ENCODE data around the gene MB21D2.

MB21D2 gene

DNA sequence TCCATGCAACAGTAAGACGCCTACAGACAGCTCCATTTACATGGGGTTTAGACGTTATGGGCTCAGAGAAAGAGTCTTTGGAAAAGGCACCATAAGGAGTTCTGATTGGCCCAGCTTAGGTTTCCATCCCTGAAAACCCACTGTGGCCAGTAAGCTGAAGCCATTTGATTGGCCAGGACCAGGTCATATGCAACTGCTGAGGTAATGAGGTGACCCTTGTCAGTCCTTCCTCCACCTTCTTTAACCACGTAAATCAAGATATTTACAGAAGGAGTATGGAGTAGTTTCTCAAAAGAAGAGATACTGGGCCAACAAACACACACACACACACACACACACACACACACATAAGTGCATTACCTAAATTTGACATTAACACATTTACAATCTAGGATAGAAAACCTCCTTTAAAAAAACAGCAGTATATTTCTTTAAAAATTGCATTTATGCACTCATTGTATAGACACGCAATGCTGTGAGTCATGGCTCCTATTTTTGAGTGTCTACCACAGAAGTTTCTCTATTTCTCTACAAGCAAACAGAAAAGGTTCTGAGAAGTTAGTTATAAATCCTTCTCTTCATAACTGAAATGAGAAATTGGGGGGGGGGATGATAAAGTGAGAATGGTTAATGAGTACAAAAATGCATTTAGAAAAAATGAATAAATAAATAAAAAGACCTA lies 16.3 kb upstream of the MB21D2 start:
- in situ Hi-C loops (cut with HindIII; ENCODE audit: low pct_ligation_motif_present, low sequenced_read_pairs), result no loop called here
- no peak overlapping the region for H3K4me3 ChIP-seq (ENCODE audit: low read depth, low read length)
- H3K36me3 ChIP-seq (replicated peaks), result no peaks in the 10 kb centered on the region
- peak overlapping the region; percentile 37 for H3K27ac ChIP-seq
- TF ChIP-seq, protein P1, sequence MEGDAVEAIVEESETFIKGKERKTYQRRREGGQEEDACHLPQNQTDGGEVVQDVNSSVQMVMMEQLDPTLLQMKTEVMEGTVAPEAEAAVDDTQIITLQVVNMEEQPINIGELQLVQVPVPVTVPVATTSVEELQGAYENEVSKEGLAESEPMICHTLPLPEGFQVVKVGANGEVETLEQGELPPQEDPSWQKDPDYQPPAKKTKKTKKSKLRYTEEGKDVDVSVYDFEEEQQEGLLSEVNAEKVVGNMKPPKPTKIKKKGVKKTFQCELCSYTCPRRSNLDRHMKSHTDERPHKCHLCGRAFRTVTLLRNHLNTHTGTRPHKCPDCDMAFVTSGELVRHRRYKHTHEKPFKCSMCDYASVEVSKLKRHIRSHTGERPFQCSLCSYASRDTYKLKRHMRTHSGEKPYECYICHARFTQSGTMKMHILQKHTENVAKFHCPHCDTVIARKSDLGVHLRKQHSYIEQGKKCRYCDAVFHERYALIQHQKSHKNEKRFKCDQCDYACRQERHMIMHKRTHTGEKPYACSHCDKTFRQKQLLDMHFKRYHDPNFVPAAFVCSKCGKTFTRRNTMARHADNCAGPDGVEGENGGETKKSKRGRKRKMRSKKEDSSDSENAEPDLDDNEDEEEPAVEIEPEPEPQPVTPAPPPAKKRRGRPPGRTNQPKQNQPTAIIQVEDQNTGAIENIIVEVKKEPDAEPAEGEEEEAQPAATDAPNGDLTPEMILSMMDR (IDR thresholded peaks at IDR 0.05; ENCODE audit: low read depth, low read length, missing control alignments), result no peak
- DNase-seq, result peak; percentile 56
- no peaks in the 10 kb centered on the region for H3K27me3 ChIP-seq (replicated peaks)

- in situ Hi-C loops (cut with HindIII; ENCODE audit: low pct_ligation_motif_present, low sequenced_read_pairs), result no loop called here
- no peak for DNase-seq
- TF ChIP-seq, protein P1 (IDR thresholded peaks at IDR 0.05; ENCODE audit: low read depth, low read length, missing control alignments), result no peak
- Histone ChIP-seq H3K36me3 (replicated peaks) (no peaks in the 10 kb centered on the region), H3K4me3 (ENCODE audit: low read depth, low read length) (no peak overlapping the region), H3K27ac (no peak overlapping the region), H3K27me3 (replicated peaks) (no peaks in the 10 kb centered on the region)
Observed at GRCh38 chr3:192933259-192933658, 15.6 kb upstream of the MB21D2 start.

DNA sequence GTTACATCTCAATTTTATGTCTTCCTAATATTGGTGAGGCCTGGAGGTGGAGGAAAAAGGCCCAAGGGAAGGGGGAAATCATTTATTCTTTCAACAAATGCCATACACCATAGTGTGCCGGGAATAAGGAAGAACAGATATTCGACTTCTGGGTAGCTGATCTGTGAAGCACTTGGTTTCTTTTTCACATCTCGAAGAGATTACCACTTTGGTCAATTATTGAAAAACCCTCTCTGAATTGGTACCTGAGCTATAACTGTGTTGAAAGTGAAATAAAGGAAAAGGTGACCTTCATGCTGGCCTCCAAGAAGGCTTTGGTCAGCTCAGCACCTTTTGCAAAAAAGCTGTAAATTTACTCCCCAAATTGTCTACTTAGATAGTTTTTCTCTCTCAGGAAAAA lies 14.2 kb upstream of the MB21D2 start:
- TF ChIP-seq, protein P1 (IDR thresholded peaks at IDR 0.05; ENCODE audit: low read depth, low read length, missing control alignments), result no peak
- no peaks in the 10 kb centered on the region for H3K27me3 ChIP-seq (replicated peaks)
- no peak for DNase-seq
- no peak overlapping the region for H3K4me3 ChIP-seq (ENCODE audit: low read depth, low read length)
- H3K27ac ChIP-seq, result no peak overlapping the region
- H3K36me3 ChIP-seq (replicated peaks), result no peaks in the 10 kb centered on the region
- in situ Hi-C loops (cut with HindIII; ENCODE audit: low pct_ligation_motif_present, low sequenced_read_pairs), result no loop called here

DNA sequence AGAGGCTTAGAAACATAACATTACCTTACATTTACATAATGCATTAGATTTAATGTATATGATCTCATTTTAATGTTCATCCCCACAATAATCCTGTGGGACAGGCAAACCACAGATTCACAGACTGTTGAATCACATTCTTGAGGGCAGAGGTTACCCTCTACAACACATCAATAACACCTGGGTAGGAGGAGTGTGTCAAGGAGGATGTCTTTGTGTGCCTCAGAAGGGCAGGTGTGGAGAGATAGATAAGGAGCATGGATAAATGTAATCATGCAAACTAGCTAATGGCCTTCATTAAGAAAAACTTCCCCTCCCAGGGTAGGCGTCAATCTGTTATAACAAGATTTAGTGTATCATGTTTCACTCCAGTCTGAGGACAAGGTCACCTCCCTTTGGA lies 12.9 kb upstream of the MB21D2 start:
- in situ Hi-C loops (cut with HindIII; ENCODE audit: low pct_ligation_motif_present, low sequenced_read_pairs), result no loop called here
- no peak overlapping the region for H3K4me3 ChIP-seq (ENCODE audit: low read depth, low read length)
- H3K36me3 ChIP-seq (replicated peaks), result no peaks in the 10 kb centered on the region
- no peak for DNase-seq
- TF ChIP-seq, protein P1 (IDR thresholded peaks at IDR 0.05; ENCODE audit: low read depth, low read length, missing control alignments), result no peak
- no peaks in the 10 kb centered on the region for H3K27me3 ChIP-seq (replicated peaks)
- no peak overlapping the region for H3K27ac ChIP-seq

DNA sequence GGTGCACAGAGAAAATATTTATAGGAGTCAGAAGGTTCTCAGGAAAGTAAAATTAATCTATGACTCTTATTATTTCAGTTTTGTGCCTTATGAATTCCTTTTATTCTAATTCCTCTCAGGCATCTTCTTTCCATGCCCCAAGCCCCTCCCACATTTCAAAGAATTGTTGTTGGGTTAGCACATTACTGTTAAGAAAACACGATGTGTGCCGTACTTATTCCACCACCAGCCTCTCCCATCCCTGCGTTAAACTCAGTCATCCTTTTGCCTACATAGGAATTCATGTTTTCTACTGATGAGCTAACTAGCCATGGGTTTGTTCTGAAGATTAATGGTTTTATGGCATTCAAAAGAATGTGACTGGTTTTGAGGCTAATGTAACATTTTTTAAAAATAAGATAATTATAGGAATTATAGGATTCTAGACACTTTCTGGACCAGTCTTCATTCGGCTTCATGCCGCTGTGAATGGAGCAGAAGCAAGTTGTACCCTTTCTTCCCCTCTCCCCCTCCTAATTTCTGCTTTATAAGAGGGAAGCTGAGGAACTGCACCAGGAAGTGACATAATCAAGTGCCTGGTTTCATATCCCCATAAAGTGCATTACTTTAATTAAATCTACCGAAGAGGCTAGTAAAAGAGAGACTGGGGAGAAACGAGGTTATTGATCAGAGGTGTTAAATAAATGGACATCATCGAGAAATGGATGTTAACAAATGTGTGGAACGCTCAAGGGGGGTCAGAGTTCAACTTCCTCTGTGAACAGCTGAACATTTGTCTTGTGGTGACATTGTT lies 12.3 kb upstream of the MB21D2 start:
- in situ Hi-C loops (cut with HindIII; ENCODE audit: low pct_ligation_motif_present, low sequenced_read_pairs), result no loop called here
- peak; percentile 68 for DNase-seq
- H3K4me3 ChIP-seq (ENCODE audit: low read depth, low read length), result no peak overlapping the region
- H3K27me3 ChIP-seq (replicated peaks), result no peaks in the 10 kb centered on the region
- no peaks in the 10 kb centered on the region for H3K36me3 ChIP-seq (replicated peaks)
- TF ChIP-seq, protein P1 (IDR thresholded peaks at IDR 0.05; ENCODE audit: low read depth, low read length, missing control alignments), result no peak
- no peak overlapping the region for H3K27ac ChIP-seq

All from brain microvascular endothelial cell (primary cell).